Upper lobe of left lung (tissue), 6 donors: ENCODE results near the gene PON1. TPM values are rescaled to one million over a fixed set of nuclear protein-coding genes. Genes with fewer than 3 reads are reported as not detected.

Experiments
- ATAC-seq, 2 donors: fragments of 200-7000 bp; cut with Tn5 transposase; one replicate each; pipeline ENCODE4 v1.9.1; 2022; ENCODE audit warnings: mild to moderate bottlenecking in 2 of 2, moderate library complexity in 2 of 2; ENCODE audit not compliant: low FRiP score in 2 of 2
- DNase-seq, 2 donors: peaks; one replicate each; pipeline ENCODE4 v3.0.0-alpha.2; 2019 to 2020
- H3K27ac ChIP-seq, 4 donors: fragments of 200-600 bp; sonication (generic); one replicate each; pipeline ENCODE4 v1.5.1; 2016 to 2019
- H3K27me3 ChIP-seq, 4 donors: fragments of 200-600 bp; sonication (generic); one replicate each; pipeline ENCODE4 v1.5.1; 2017 to 2019
- H3K36me3 ChIP-seq, 4 donors: fragments of 200-600 bp; sonication (generic); one replicate each; pipeline ENCODE4 v1.5.1; 2016 to 2019
- H3K4me1 ChIP-seq, 4 donors: fragments of 200-600 bp; sonication (generic); one replicate each; pipeline ENCODE4 v1.5.1; 2018 to 2019
- H3K4me3 ChIP-seq, 4 donors: fragments of 200-600 bp; sonication (generic); one replicate each; pipeline ENCODE4 v1.5.1; 2017 to 2019; ENCODE audit warnings: mild to moderate bottlenecking in 2 of 4, moderate library complexity in 1 of 4
- H3K9me3 ChIP-seq, 4 donors: fragments of 200-600 bp; sonication (generic); one replicate each; pipeline ENCODE4 v1.5.1; 2018 to 2019
- CTCF ChIP-seq, 6 experiments: fragments of 450-650 bp in 4 of 6; fragments of 200-600 bp in 2 of 6; sonication (generic) in 2 of 6; IDR thresholded peaks; one replicate each; pipeline ENCODE4 v1.5.1; 2016 to 2019; ENCODE audit warnings: antibody characterized with exemption in 6 of 6
- EP300 ChIP-seq, 4 donors: sonication (generic); formaldehyde crosslinking; IDR thresholded peaks; one replicate each; pipeline ENCODE4 v1.5.1; 2017; ENCODE audit warnings: antibody characterized with exemption in 4 of 4, control low read depth in 2 of 4
- POLR2A ChIP-seq, 4 donors: fragments of 450-650 bp; IDR thresholded peaks; one replicate each; pipeline ENCODE4 v1.5.1; 2016 to 2017; ENCODE audit warnings: antibody characterized with exemption in 4 of 4, mild to moderate bottlenecking in 2 of 4
- POLR2AphosphoS5 ChIP-seq, 2 donors: sonication (generic); formaldehyde crosslinking; IDR thresholded peaks; one replicate each; pipeline ENCODE4 v1.5.1; 2017; ENCODE audit warnings: antibody characterized with exemption in 2 of 2
- WGBS, 2 donors: methylation state at CpG; one replicate each; pipeline ENCODE4 v1.1.5; 2017 to 2018; 5-methylcytosine and 5-hydroxymethylcytosine counted together
- total RNA-seq, 6 donors: library from RNA; depleted of rRNA in 4 of 6; stranded (reverse); fragments of >200 nt in 4 of 6; gene quantifications; one replicate each; pipeline versions ENCODE4 v1.1.0 to v1.2.1, GENCODE V29; 2016 to 2021
- donor health status: DM: no; HTN: no; CAD: no; lungs with moderate emphysema.
- donor health status: DM: no; HTN: yes; CAD: no; lungs with severe emphysema.

PON1 gene
- total RNA-seq, 6 donors from 2014 or later: 0.20 to 1.7 (median 0.82) TPM; not detected in 2

DNA sequence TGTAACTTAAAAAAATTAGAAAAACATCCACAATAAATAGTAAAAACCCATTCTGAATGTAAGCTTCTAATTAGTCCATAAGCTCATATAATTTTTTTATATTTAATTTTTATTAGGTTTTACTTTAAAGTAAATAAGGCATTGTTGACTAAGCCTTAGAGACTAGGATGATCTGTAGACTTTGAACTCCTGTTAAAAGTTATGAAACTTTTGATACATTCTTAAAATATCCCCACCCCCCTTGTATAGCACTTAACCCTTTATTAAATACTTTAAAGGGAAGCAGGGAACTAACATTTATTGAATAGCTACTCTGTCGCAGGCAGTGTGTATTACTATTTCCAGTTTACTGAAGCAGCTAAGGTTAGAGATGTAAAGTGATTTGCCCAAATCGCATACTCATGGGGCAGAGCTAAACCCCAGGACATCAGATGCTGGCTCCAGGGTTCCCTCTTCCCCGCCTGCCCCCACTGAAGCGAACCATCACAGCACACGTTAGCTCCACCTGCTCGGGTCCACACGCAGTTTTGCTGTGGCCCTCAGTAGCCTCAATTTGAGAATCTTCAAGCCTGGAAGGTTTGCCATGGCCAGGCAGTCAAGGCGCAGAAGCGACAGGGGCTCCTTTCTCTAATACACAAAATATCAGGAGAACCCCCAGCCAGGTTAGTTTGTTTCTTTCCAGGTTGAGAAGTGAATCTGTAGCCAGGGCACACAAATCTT, 762 bp downstream of the PON1 start:
- no peak for DNase-seq
- H3K9me3 ChIP-seq: no peaks in the 10 kb centered on the region
- no peak for ATAC-seq
- H3K4me1 ChIP-seq: no peaks in the 10 kb centered on the region
- TF ChIP-seq POLR2A (IDR thresholded peaks at IDR 0.05) (no peak), CTCF (IDR thresholded peaks at IDR 0.05) (no peak), EP300 (IDR thresholded peaks at IDR 0.05) (no peak)
- H3K27me3 ChIP-seq: no peaks in the 10 kb centered on the region
- no peak overlapping the region for H3K4me3 ChIP-seq
- WGBS, 2 donors: 88 to 96% methylated on average over 9 of the region's 9 CpGs
- H3K27ac ChIP-seq: no peak overlapping the region
- no peaks in the 10 kb centered on the region for H3K36me3 ChIP-seq

DNA sequence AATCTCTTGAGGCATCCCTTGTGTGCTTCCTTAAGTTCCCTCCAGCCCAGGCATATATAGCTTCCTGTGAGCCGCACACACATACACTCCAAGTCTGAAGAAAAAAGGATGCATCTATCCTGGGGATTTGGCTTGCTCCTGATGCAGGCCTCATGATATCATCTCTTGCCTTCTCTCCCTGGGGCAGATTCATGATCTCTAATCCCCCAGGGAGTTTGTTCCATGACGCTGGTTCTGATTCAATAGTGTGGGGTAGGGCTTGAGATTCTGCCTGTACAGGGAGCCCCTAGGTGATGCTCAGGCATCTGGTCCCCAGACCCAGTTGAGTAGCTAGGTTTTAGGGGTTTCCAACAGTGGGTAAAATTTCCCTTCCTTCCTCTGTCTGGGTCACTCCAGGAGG, 1.5 kb downstream of the PON1 start:
- no peaks in the 10 kb centered on the region for H3K4me1 ChIP-seq
- 58 to 75% methylated on average over 2 of the region's 2 CpGs for WGBS, 2 donors
- no peak for ATAC-seq
- H3K9me3 ChIP-seq: no peaks in the 10 kb centered on the region
- no peaks in the 10 kb centered on the region for H3K27me3 ChIP-seq
- no peak overlapping the region for H3K4me3 ChIP-seq
- no peaks in the 10 kb centered on the region for H3K36me3 ChIP-seq
- TF ChIP-seq EP300 (IDR thresholded peaks at IDR 0.05) (no peak), CTCF (IDR thresholded peaks at IDR 0.05) (no peak), POLR2A (IDR thresholded peaks at IDR 0.05) (no peak), POLR2AphosphoS5 (IDR thresholded peaks at IDR 0.05) (no peak)
- no peak for DNase-seq
- H3K27ac ChIP-seq: no peak overlapping the region

- Histone ChIP-seq H3K27me3 (no peaks in the 10 kb centered on the region), H3K36me3 (no peaks in the 10 kb centered on the region), H3K9me3 (no peaks in the 10 kb centered on the region), H3K4me3 (no peak overlapping the region), H3K4me1 (no peaks in the 10 kb centered on the region), H3K27ac (no peak overlapping the region)
- ATAC-seq: no peak
- WGBS, 2 donors: 78 to 85% methylated on average over 8 of the region's 8 CpGs
- DNase-seq: no peak
- TF ChIP-seq EP300 (IDR thresholded peaks at IDR 0.05) (no peak), POLR2A (IDR thresholded peaks at IDR 0.05) (no peak), CTCF (IDR thresholded peaks at IDR 0.05) (no peak), POLR2AphosphoS5 (IDR thresholded peaks at IDR 0.05) (no peak)
These were observed 1.9 kb downstream of the PON1 start for GRCh38 chr7:95322396-95322795.

- no peaks in the 10 kb centered on the region for H3K4me1 ChIP-seq
- no peak overlapping the region for H3K27ac ChIP-seq
- WGBS, 2 donors: 58 to 88% methylated on average over 1 of the region's 1 CpG
- H3K9me3 ChIP-seq: no peaks in the 10 kb centered on the region
- H3K36me3 ChIP-seq: no peaks in the 10 kb centered on the region
- no peaks in the 10 kb centered on the region for H3K27me3 ChIP-seq
- ATAC-seq (no peak), DNase-seq (no peak)
- no peak overlapping the region for H3K4me3 ChIP-seq
- TF ChIP-seq POLR2A (IDR thresholded peaks at IDR 0.05): no peak
- no peak for TF ChIP-seq POLR2AphosphoS5 (IDR thresholded peaks at IDR 0.05)
- TF ChIP-seq CTCF (IDR thresholded peaks at IDR 0.05): no peak
- no peak for TF ChIP-seq EP300 (IDR thresholded peaks at IDR 0.05)
These were observed 2.6 kb downstream of the PON1 start for GRCh38 chr7:95321720-95322119.

DNA sequence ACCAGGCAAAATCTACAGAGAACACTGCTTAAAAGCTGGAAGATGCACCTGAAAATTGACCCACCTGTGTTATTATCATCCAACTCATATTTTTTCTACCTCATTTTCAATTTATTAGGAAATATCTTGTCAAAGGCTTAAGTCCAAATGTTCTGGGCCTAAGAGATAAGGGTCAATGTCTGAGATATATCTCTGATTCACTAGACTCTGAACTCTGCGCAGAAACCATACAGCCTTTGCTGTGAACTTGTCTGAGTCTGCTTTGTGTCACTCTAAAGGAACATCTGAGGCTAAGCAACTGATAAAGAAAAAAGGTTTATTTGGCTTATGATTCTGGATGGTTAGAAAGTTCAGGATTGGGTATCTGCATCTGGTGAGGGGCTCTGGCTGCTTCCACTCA, 3.7 kb downstream of the PON1 start:
- no peaks in the 10 kb centered on the region for H3K4me1 ChIP-seq
- ATAC-seq (no peak), DNase-seq (no peak)
- H3K4me3 ChIP-seq: no peak overlapping the region
- H3K27ac ChIP-seq: no peak overlapping the region
- TF ChIP-seq POLR2A (IDR thresholded peaks at IDR 0.05) (no peak), POLR2AphosphoS5 (IDR thresholded peaks at IDR 0.05) (no peak), EP300 (IDR thresholded peaks at IDR 0.05) (no peak), CTCF (IDR thresholded peaks at IDR 0.05) (no peak)
- H3K9me3 ChIP-seq: no peaks in the 10 kb centered on the region
- H3K36me3 ChIP-seq: no peaks in the 10 kb centered on the region
- no peaks in the 10 kb centered on the region for H3K27me3 ChIP-seq
- WGBS, 2 donors: 100% methylated on average over 1 of the region's 1 CpG
